Measurements from ENCODE around the gene ATP2B2.

Gene ATP2B2

DNA sequence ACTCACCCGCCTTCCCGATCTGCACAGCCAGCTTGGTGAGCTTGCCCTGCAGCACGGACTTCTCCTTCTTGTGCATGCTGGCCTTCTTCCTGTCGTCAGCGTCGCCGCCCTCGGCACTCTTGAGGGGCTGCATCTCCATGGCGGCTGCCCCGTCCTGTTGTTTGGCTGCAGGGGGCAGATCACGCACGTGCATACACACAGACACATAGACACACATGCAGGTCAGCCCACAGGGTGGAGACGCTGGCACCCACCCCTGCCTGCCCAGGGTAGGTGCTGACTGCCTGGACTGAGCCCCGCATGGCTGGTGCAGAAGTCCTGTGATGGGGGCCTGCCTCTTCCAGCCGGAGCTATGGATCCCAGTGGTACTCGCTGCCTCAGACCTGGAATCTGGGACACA is 127.1 kb downstream of the ATP2B2 start:
- Histone ChIP-seq H3K27me3 (ENCODE audit: insufficient read depth, low read depth) (no peaks in the 10 kb centered on the region), H3K36me3 (ENCODE audit: insufficient read depth) (no peaks in the 10 kb centered on the region), H4K20me1 (ENCODE audit: insufficient read depth) (no peaks in the 10 kb centered on the region), H3K4me2 (no peak overlapping the region), H3K79me2 (ENCODE audit: insufficient read depth, low read depth) (no peaks in the 10 kb centered on the region), H3K9ac (no peak overlapping the region), H3K4me3 (IDR thresholded peaks at IDR 0.05; ENCODE audit: insufficient read depth, low read depth, low read length) (no peak overlapping the region), H3K4me1 (ENCODE audit: low read depth, poor library complexity, severe bottlenecking) (no peaks in the 10 kb centered on the region), H2AFZ (ENCODE audit: low read depth) (no peak overlapping the region), H3K27ac (no peak overlapping the region)
- TF ChIP-seq, protein P1, sequence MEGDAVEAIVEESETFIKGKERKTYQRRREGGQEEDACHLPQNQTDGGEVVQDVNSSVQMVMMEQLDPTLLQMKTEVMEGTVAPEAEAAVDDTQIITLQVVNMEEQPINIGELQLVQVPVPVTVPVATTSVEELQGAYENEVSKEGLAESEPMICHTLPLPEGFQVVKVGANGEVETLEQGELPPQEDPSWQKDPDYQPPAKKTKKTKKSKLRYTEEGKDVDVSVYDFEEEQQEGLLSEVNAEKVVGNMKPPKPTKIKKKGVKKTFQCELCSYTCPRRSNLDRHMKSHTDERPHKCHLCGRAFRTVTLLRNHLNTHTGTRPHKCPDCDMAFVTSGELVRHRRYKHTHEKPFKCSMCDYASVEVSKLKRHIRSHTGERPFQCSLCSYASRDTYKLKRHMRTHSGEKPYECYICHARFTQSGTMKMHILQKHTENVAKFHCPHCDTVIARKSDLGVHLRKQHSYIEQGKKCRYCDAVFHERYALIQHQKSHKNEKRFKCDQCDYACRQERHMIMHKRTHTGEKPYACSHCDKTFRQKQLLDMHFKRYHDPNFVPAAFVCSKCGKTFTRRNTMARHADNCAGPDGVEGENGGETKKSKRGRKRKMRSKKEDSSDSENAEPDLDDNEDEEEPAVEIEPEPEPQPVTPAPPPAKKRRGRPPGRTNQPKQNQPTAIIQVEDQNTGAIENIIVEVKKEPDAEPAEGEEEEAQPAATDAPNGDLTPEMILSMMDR (conservative IDR thresholded peaks at IDR 0.05; ENCODE audit: low read depth, low read length), result no peak

DNA sequence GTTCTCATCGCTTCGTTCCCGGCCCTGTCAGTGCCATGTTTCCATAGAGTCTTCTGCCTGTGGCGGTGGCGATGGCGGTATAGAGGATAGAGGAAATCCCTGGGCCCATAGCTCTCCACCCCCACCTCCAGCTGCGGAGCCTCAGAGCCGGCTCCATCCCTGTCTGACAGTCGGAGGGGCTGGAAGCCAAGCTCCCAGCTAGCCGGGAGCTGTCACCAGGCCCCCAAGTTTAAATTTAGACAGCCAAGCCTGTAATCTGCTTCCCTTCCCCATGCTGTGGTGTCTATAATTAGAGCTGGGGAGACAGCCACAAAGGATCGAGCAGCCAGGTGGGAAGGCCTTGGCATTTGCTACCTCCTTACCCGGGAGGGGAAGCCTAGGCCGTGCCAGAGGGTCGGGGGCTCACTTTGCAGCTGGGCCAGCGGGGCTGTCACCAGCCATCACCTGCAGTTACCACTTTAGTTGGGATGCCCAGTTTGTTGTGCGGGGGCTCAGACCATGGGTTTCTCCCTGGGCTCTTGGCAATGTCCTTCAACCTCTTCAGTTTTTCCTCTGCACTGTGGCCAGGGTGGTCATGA is 128.1 kb downstream of the ATP2B2 start:
- Histone ChIP-seq H4K20me1 (ENCODE audit: insufficient read depth) (no peaks in the 10 kb centered on the region), H3K27me3 (ENCODE audit: insufficient read depth, low read depth) (no peaks in the 10 kb centered on the region), H3K4me1 (ENCODE audit: low read depth, poor library complexity, severe bottlenecking) (no peaks in the 10 kb centered on the region), H3K36me3 (ENCODE audit: insufficient read depth) (no peaks in the 10 kb centered on the region), H3K9ac (no peak overlapping the region), H3K27ac (no peak overlapping the region), H3K4me2 (no peak overlapping the region), H2AFZ (ENCODE audit: low read depth) (no peak overlapping the region), H3K4me3 (IDR thresholded peaks at IDR 0.05; ENCODE audit: insufficient read depth, low read depth, low read length) (no peak overlapping the region), H3K79me2 (ENCODE audit: insufficient read depth, low read depth) (no peaks in the 10 kb centered on the region)
- TF ChIP-seq, protein P1 (conservative IDR thresholded peaks at IDR 0.05; ENCODE audit: low read depth, low read length), result no peak

DNA sequence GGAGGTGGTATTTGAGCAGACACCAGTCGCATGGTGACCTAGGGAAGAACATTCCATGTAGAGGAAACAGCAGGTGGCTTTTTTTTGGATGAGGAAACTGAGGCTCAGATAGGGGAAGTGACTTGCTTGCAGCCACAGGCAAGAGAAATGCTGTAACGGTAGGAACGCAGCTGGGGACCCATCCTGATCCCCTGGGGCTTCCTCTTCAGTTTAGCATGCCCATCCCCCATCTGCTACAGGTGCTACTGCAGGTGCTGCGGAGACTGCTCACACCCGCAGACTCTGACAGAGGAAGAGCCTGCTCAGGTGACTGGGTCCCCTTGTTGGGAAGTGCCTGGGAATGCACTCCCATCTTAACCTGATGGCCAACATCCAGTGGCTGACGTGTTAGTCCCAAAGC is 129.0 kb downstream of the ATP2B2 start:
- TF ChIP-seq, protein P1 (conservative IDR thresholded peaks at IDR 0.05; ENCODE audit: low read depth, low read length), result no peak
- H3K79me2 ChIP-seq (ENCODE audit: insufficient read depth, low read depth), result no peaks in the 10 kb centered on the region
- no peak overlapping the region for H3K27ac ChIP-seq
- no peaks in the 10 kb centered on the region for H4K20me1 ChIP-seq (ENCODE audit: insufficient read depth)
- no peaks in the 10 kb centered on the region for H3K4me1 ChIP-seq (ENCODE audit: low read depth, poor library complexity, severe bottlenecking)
- no peak overlapping the region for H2AFZ ChIP-seq (ENCODE audit: low read depth)
- no peak overlapping the region for H3K9ac ChIP-seq
- no peak overlapping the region for H3K4me2 ChIP-seq
- no peaks in the 10 kb centered on the region for H3K36me3 ChIP-seq (ENCODE audit: insufficient read depth)
- H3K4me3 ChIP-seq (IDR thresholded peaks at IDR 0.05; ENCODE audit: insufficient read depth, low read depth, low read length), result no peak overlapping the region
- no peaks in the 10 kb centered on the region for H3K27me3 ChIP-seq (ENCODE audit: insufficient read depth, low read depth)

DNA sequence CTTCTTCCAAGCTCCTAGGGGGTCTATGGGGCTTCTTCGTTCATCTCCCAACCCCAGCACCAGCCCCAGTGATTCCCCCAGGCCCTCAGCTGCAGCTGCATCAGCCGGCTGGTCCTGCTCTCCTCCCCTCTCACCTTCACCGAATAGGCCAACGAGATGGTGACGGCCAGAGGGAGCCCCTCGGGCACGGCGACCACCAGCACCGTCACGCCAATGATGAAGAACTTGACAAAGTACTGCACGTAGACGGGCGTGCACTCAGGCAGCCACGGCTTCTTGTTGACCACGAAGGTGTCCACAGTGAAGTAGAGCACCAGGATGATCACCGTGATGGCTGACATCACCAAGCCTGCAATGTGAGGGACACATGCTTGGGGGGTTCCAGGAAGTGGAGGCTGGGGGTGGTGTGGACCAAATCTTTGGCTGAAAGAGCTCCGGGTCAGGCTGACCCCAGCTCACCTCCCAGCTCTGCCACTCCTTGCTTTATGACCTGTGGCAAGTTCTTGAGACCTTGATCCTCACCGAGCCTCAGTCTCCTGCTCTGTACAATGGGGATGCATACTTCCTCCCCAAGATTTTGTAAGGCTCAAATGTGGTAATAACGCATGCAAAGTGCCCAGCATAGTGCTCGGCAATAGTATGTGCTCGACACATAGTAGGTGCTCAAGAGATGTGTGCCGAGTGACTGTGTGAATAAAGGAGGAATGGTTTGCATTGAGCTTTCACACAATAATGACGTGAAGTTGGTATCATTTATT is 129.9 kb downstream of the ATP2B2 start:
- no peak overlapping the region for H2AFZ ChIP-seq (ENCODE audit: low read depth)
- no peak overlapping the region for H3K4me2 ChIP-seq

More for the DNA sequence above, 129.9 kb downstream of the ATP2B2 start:
- no peak overlapping the region for H3K4me3 ChIP-seq (IDR thresholded peaks at IDR 0.05; ENCODE audit: insufficient read depth, low read depth, low read length)
- TF ChIP-seq, protein P1 (conservative IDR thresholded peaks at IDR 0.05; ENCODE audit: low read depth, low read length), result no peak
- H3K27ac ChIP-seq, result no peak overlapping the region
- no peaks in the 10 kb centered on the region for H3K4me1 ChIP-seq (ENCODE audit: low read depth, poor library complexity, severe bottlenecking)
- no peaks in the 10 kb centered on the region for H4K20me1 ChIP-seq (ENCODE audit: insufficient read depth)
- no peak overlapping the region for H3K9ac ChIP-seq
- H3K27me3 ChIP-seq (ENCODE audit: insufficient read depth, low read depth), result no peaks in the 10 kb centered on the region
- no peaks in the 10 kb centered on the region for H3K79me2 ChIP-seq (ENCODE audit: insufficient read depth, low read depth)
- H3K36me3 ChIP-seq (ENCODE audit: insufficient read depth), result no peaks in the 10 kb centered on the region
